Activated CD8-positive, alpha-beta memory T cell treated with anti-CD3 and anti-CD28 coated beads, Interleukin-2, amount 50 U/mL, for 4 hours (primary cell): Measurements from ENCODE around the gene ESYT2.
"Not testable (repeated sequence)": the region's sequence is repeated elsewhere in the genome, so short reads cannot be mapped to it uniquely, and the experiment has no call there.

Experiments
- DNase-seq: peaks from one replicate; pipeline ENCODE4 v3.0.0-alpha.2; 2020

ESYT2 gene

GRCh38 chr7:158829342-158830210, at the start of gene ESYT2:
ESYT2 (minus strand) TSS chr7:158829509; CDS start chr7:158829418, 91 bp downstream.
- peak; percentile 100 for DNase-seq

GRCh38 chr7:158878151-158879079, 49.1 kb upstream of the ESYT2 start:
- not testable (repeated sequence) for DNase-seq

- DNase-seq, result no peak
These were observed 47.7 kb upstream of the ESYT2 start for GRCh38 chr7:158876984-158877383.

- DNase-seq, result no peak
These were observed 40.6 kb upstream of the ESYT2 start for GRCh38 chr7:158869876-158870275.

- DNase-seq, result no peak
These were observed 39.6 kb upstream of the ESYT2 start for GRCh38 chr7:158868764-158869410.

- no peak for DNase-seq
These were observed 38.1 kb upstream of the ESYT2 start for GRCh38 chr7:158867214-158867984.

- DNase-seq, result no peak
These were observed 36.7 kb upstream of the ESYT2 start for GRCh38 chr7:158865977-158866376.

GRCh38 chr7:158865462-158865922, 36.2 kb upstream of the ESYT2 start:
- DNase-seq, result no peak

- DNase-seq, result no peak
These were observed 35.5 kb upstream of the ESYT2 start for GRCh38 chr7:158864833-158865232.

- DNase-seq, result no peak
These were observed 35.2 kb upstream of the ESYT2 start for GRCh38 chr7:158864507-158864820.

GRCh38 chr7:158863611-158864506, 34.5 kb upstream of the ESYT2 start:
- DNase-seq, result peak; percentile 22

- DNase-seq, result not testable (repeated sequence)
These were observed 33.8 kb upstream of the ESYT2 start for GRCh38 chr7:158862985-158863610.

- no peak for DNase-seq
These were observed 32.8 kb upstream of the ESYT2 start for GRCh38 chr7:158861936-158862704.

GRCh38 chr7:158861004-158861787, 31.9 kb upstream of the ESYT2 start:
- DNase-seq, result no peak

- no peak for DNase-seq
These were observed 31.1 kb upstream of the ESYT2 start for GRCh38 chr7:158860394-158860793.

- no peak for DNase-seq
These were observed 29.5 kb upstream of the ESYT2 start for GRCh38 chr7:158858592-158859503.

- DNase-seq, result no peak
These were observed 27.8 kb upstream of the ESYT2 start for GRCh38 chr7:158856883-158857668.
